HL-60 (cell line): ENCODE results near the gene SLF1.

Source experiments
- DNase-seq, 2 experiments: peaks; one replicate each; pipeline ENCODE4 v3.0.0-alpha.2; 2010 to 2020; ENCODE audit warnings: low read depth in 1 of 2, low spot score in 1 of 2
- H3K27ac ChIP-seq: fragments of 250-450 bp; sonication (Bioruptor Pico); replicated peaks from 2 replicates; pipeline ENCODE4 v1.5.1; 2020; ENCODE audit warnings: mild to moderate bottlenecking, moderate library complexity
- H3K27me3 ChIP-seq: fragments of 250-450 bp; sonication (Bioruptor Pico); 2 replicates; pipeline ENCODE4 v1.5.1; 2021; ENCODE audit warnings: mild to moderate bottlenecking, moderate library complexity; ENCODE audit not compliant: insufficient read depth, poor library complexity, severe bottlenecking
- H3K4me3 ChIP-seq: replicated peaks from 2 replicates; pipeline ENCODE4 v1.5.1; 2011; ENCODE audit warnings: mild to moderate bottlenecking, control low read depth, low read length; ENCODE audit not compliant: insufficient read depth
- GABPA ChIP-seq: IDR thresholded peaks from 2 replicates; pipeline ENCODE4 v1.6.1; 2012; ENCODE audit warnings: low read depth
- POLR2AphosphoS5 ChIP-seq: IDR thresholded peaks from 2 replicates; pipeline ENCODE4 v1.6.1; 2012; ENCODE audit warnings: low read depth
- SPI1 ChIP-seq: IDR thresholded peaks from 2 replicates; pipeline ENCODE4 v1.6.1; 2012; ENCODE audit warnings: low read depth, mild to moderate bottlenecking, borderline replicate concordance
- TF ChIP-seq, protein P1 (sequence below): IDR thresholded peaks from one replicate; pipeline ENCODE4 v1.5.1; 2011; ENCODE audit warnings: low read length, control low read depth, inconsistent platforms; ENCODE audit not compliant: insufficient read depth
- TF ChIP-seq, protein P2 (sequence below): IDR thresholded peaks from 2 replicates; pipeline ENCODE4 v1.6.1; 2012; ENCODE audit warnings: low read depth; ENCODE audit not compliant: insufficient replicate concordance

The SLF1 gene

DNA sequence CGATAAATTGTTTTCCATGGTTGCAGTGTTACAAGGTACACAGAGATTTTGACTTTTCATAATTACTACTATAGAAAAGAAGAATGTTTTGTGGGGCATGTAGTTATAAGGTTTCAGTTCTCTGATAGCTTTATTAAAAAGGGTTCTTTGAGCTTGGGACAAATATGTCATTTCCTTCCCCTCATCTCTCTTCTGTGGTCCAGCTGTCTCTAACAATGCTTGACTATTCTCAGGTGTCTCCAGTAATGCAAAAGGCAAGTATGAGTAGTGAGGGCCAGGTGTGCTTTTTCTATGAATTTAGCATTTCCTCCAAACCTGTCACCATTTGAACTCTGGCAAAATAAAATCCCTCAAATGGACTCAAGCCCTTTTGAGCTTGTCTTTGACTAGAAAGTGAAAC is 84.3 kb downstream of the SLF1 start:
- Histone ChIP-seq H3K27ac (no peak overlapping the region), H3K27me3 (no peaks in the 10 kb centered on the region), H3K4me3 (no peak overlapping the region)
- TF ChIP-seq, protein P1, sequence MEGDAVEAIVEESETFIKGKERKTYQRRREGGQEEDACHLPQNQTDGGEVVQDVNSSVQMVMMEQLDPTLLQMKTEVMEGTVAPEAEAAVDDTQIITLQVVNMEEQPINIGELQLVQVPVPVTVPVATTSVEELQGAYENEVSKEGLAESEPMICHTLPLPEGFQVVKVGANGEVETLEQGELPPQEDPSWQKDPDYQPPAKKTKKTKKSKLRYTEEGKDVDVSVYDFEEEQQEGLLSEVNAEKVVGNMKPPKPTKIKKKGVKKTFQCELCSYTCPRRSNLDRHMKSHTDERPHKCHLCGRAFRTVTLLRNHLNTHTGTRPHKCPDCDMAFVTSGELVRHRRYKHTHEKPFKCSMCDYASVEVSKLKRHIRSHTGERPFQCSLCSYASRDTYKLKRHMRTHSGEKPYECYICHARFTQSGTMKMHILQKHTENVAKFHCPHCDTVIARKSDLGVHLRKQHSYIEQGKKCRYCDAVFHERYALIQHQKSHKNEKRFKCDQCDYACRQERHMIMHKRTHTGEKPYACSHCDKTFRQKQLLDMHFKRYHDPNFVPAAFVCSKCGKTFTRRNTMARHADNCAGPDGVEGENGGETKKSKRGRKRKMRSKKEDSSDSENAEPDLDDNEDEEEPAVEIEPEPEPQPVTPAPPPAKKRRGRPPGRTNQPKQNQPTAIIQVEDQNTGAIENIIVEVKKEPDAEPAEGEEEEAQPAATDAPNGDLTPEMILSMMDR, result no peak
- TF ChIP-seq GABPA (no peak), SPI1 (no peak), POLR2AphosphoS5 (no peak)
- TF ChIP-seq, protein P2, sequence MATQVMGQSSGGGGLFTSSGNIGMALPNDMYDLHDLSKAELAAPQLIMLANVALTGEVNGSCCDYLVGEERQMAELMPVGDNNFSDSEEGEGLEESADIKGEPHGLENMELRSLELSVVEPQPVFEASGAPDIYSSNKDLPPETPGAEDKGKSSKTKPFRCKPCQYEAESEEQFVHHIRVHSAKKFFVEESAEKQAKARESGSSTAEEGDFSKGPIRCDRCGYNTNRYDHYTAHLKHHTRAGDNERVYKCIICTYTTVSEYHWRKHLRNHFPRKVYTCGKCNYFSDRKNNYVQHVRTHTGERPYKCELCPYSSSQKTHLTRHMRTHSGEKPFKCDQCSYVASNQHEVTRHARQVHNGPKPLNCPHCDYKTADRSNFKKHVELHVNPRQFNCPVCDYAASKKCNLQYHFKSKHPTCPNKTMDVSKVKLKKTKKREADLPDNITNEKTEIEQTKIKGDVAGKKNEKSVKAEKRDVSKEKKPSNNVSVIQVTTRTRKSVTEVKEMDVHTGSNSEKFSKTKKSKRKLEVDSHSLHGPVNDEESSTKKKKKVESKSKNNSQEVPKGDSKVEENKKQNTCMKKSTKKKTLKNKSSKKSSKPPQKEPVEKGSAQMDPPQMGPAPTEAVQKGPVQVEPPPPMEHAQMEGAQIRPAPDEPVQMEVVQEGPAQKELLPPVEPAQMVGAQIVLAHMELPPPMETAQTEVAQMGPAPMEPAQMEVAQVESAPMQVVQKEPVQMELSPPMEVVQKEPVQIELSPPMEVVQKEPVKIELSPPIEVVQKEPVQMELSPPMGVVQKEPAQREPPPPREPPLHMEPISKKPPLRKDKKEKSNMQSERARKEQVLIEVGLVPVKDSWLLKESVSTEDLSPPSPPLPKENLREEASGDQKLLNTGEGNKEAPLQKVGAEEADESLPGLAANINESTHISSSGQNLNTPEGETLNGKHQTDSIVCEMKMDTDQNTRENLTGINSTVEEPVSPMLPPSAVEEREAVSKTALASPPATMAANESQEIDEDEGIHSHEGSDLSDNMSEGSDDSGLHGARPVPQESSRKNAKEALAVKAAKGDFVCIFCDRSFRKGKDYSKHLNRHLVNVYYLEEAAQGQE, result no peak
- no peak for DNase-seq

DNA sequence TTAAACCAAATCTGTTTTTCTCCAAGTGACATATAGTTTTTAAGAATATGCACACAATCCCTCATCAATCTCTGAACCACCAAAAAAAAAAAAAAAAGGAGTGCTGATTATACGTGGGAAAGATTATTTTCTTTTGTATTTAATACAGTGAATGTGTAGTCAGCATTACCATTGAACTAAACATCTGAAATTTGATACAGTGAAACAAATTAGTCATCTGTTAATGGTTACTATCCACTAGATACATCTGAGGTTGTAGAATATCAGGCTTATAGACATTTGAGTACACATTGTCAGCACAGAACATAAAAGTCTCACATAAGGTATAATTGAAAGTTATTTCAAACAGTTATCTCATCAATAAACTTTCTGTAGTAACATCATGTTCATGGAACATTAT is 87.0 kb downstream of the SLF1 start:
- H3K27ac ChIP-seq, result no peak overlapping the region
- no peak overlapping the region for H3K4me3 ChIP-seq
- no peak for DNase-seq
- no peaks in the 10 kb centered on the region for H3K27me3 ChIP-seq
- TF ChIP-seq SPI1 (no peak), GABPA (no peak), POLR2AphosphoS5 (no peak)
- TF ChIP-seq, protein P2, result no peak
- TF ChIP-seq, protein P1, result no peak

DNA sequence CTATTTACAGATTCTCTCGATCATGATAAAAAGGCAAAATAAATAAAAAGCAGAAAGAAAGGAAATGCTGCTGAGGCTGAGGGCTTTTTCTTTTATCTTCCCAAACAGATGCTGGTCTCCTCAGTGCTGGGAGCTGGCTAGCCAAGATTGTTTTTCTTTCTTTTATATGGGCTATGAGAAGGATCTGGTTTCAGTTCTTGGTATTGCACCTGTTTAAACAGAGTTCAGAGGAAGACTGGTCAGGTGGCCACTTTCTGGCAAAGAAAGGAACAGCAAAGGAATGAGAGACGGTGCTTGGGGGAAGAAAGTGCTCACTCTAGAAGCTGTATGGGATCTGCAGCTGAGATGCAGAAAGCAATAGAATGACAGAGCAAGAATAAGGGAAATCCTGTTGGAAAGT is 88.9 kb downstream of the SLF1 start:
- TF ChIP-seq GABPA (no peak), POLR2AphosphoS5 (no peak), SPI1 (no peak)
- TF ChIP-seq, protein P1, result no peak
- TF ChIP-seq, protein P2, result no peak
- H3K27me3 ChIP-seq, result no peaks in the 10 kb centered on the region
- H3K27ac ChIP-seq, result no peak overlapping the region
- H3K4me3 ChIP-seq, result no peak overlapping the region
- DNase-seq, result no peak
